Tibial nerve (tissue), 4 donors: Measurements from ENCODE around the gene SH3BP2. TPM values are rescaled to one million over a fixed set of nuclear protein-coding genes. Genes with fewer than 3 reads are reported as not detected.

Source experiments
- DNase-seq, 2 donors: peaks; one replicate each; pipeline ENCODE4 v3.0.0-alpha.2; 2019; ENCODE audit warnings: low spot score in 2 of 2
- H3K27ac ChIP-seq, 4 donors: fragments of 200-600 bp; sonication (generic) in 3 of 4; one replicate each; pipeline ENCODE4 v1.5.1; 2017 to 2019; ENCODE audit warnings: mild to moderate bottlenecking in 1 of 4
- H3K27me3 ChIP-seq, 2 donors: fragments of 200-600 bp; sonication (generic) in 1 of 2; one replicate each; pipeline versions ENCODE4 v1.5.1 to v1.6.0; 2017 to 2019
- H3K36me3 ChIP-seq, 3 donors: fragments of 200-600 bp; sonication (generic); one replicate each; pipeline ENCODE4 v1.5.1; 2018 to 2019
- H3K4me1 ChIP-seq, 4 donors: fragments of 200-600 bp; sonication (generic) in 3 of 4; one replicate each; pipeline ENCODE4 v1.5.1; 2017 to 2019
- H3K4me3 ChIP-seq, 4 donors: fragments of 200-600 bp; sonication (generic) in 3 of 4; one replicate each; pipeline ENCODE4 v1.5.1; 2017 to 2019; ENCODE audit warnings: mild to moderate bottlenecking in 1 of 4, moderate library complexity in 1 of 4
- H3K9me3 ChIP-seq, 4 donors: fragments of 200-600 bp; sonication (generic) in 3 of 4; one replicate each; pipeline ENCODE4 v1.5.1; 2017 to 2019
- CTCF ChIP-seq, 5 experiments: fragments of 200-600 bp in 3 of 5; fragments of 450-650 bp in 2 of 5; sonication (generic) in 3 of 5; IDR thresholded peaks; one replicate each; pipeline ENCODE4 v1.5.1; 2016 to 2019; ENCODE audit warnings: antibody characterized with exemption in 5 of 5, mild to moderate bottlenecking in 3 of 5, moderate library complexity in 2 of 5
- EP300 ChIP-seq, 2 donors: sonication (generic); formaldehyde crosslinking; IDR thresholded peaks; one replicate each; pipeline ENCODE4 v1.6.1; 2017; ENCODE audit warnings: antibody characterized with exemption in 2 of 2, mild to moderate bottlenecking in 1 of 2
- POLR2A ChIP-seq, 2 donors: fragments of 450-650 bp; IDR thresholded peaks; one replicate each; pipeline ENCODE4 v1.6.1; 2017; ENCODE audit warnings: antibody characterized with exemption in 2 of 2, mild to moderate bottlenecking in 2 of 2, moderate library complexity in 2 of 2
- WGBS, 2 donors: methylation state at CpG; one replicate each; pipeline ENCODE4 v1.1.5; 2018; 5-methylcytosine and 5-hydroxymethylcytosine counted together
- total RNA-seq, 4 donors: library from RNA; depleted of rRNA; stranded (reverse); fragments of >200 nt; gene quantifications; one replicate each; pipeline ENCODE4 v1.1.0, GENCODE V29; 2016

SH3BP2 gene
- total RNA-seq, 4 donors from 2014 or later: 70.5 to 161 (median 77.8) TPM

DNA sequence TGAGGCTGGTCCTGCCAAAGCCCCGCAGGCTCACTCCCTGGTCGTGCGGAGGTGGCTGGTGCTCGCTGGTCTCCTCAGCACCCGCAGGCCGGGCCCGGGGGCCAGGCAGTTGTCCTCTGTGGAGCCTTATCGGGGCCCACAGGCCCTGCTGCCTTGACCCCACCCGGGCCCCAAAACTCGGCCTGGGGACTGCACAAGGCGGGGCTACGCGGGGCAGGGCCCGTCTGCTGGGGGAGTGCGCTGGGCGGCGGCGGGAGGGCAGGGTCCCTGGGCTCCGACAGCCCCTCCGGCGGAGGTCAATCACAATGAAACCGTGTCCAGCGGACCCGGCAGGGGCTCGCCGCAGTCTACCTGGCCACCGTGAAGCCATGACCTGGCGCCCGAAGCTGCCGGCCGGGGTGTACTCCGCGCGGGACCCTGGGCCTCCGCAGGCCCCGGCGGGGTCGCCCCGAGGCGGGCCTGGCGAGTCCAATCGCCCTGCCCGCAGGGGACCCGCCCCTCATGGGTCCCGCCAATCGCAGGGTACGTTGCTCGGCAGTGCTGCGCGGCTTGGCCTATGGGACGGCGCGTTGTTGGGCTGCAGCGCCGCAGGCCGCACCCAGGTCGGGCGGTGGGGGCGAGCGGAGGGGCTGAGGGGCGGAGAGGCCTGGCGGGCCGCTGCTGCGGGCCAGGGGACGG lies 50.5 kb downstream of the SH3BP2 start, which contains the start of gene ADD1:
Gene ADD1 (plus strand): TSS at position 582 of the 678 bp plus-strand sequence. CDS start 32,072 bp downstream, outside the sequence.
- Histone ChIP-seq H3K27me3 (no peaks in the 10 kb centered on the region), H3K4me3 (peak within 1 kb of the TSS; percentile 74 to 94 (median 88)), H3K36me3 (no peaks in the 10 kb centered on the region), H3K27ac (peak within 1 kb of the TSS; percentile 87 to 98 (median 96)), H3K9me3 (no peaks in the 10 kb centered on the region), H3K4me1 (peaks cover 0 to 51% (median 32%) of the 10 kb centered on the region in 4 donors)
- peak in 1 of 2 donors; percentile 91 for TF ChIP-seq EP300 (IDR thresholded peaks at IDR 0.05)
- TF ChIP-seq POLR2A (IDR thresholded peaks at IDR 0.05): peak; percentile 58 to 90
- TF ChIP-seq CTCF (IDR thresholded peaks at IDR 0.05): peak in 2 of 5 experiments; percentile 35 to 40
- 0 to 1% methylated on average over 22 to 30 of the region's 65 CpGs for WGBS, 2 donors
- DNase-seq: peak; percentile 87 to 94

GRCh38 chr4:2843941-2844584 lies 51.2 kb downstream of the SH3BP2 start:
- TF ChIP-seq EP300 (IDR thresholded peaks at IDR 0.05) (no peak), POLR2A (IDR thresholded peaks at IDR 0.05) (no peak), CTCF (IDR thresholded peaks at IDR 0.05) (no peak)
- DNase-seq: no peak
- Histone ChIP-seq H3K9me3 (no peaks in the 10 kb centered on the region), H3K4me1 (peaks cover 0 to 52% (median 35%) of the 10 kb centered on the region in 4 donors), H3K27ac (peak overlapping the region; percentile 87 to 98 (median 96)), H3K27me3 (no peaks in the 10 kb centered on the region), H3K36me3 (no peaks in the 10 kb centered on the region), H3K4me3 (peak overlapping the region; percentile 74 to 94 (median 88))
- 0% methylated on average over 27 to 35 of the region's 74 CpGs for WGBS, 2 donors

DNA sequence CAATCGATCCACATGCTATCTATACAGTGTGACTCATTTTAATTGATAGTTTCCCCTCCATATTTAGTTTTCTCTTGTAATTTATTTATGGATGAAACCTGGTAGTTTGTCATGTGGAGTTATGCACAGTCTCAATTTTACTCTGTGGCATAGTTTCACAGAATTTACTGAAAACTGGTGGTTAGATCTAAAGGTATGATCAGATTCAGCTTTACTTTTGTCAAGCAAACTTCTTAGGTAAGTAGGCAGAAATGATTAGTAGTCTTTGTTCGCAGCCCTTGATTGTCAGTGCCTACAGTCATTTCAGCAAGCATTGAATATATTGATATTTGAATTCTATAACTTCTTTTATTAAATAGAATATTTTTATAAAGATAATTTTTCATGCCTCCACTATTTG lies 53.3 kb downstream of the SH3BP2 start:
- no peak for TF ChIP-seq CTCF (IDR thresholded peaks at IDR 0.05)
- no peak for TF ChIP-seq EP300 (IDR thresholded peaks at IDR 0.05)
- TF ChIP-seq POLR2A (IDR thresholded peaks at IDR 0.05): no peak
- WGBS, 2 donors: 73 to 79% methylated on average over 2 of the region's 2 CpGs
- Histone ChIP-seq H3K27ac (no peak overlapping the region), H3K9me3 (no peaks in the 10 kb centered on the region), H3K4me3 (no peak overlapping the region), H3K4me1 (peaks cover 0 to 71% (median 51%) of the 10 kb centered on the region in 4 donors), H3K27me3 (no peaks in the 10 kb centered on the region), H3K36me3 (no peaks in the 10 kb centered on the region)
- DNase-seq: no peak

- no peaks in the 10 kb centered on the region for H3K9me3 ChIP-seq
- H3K4me3 ChIP-seq: no peak overlapping the region
- WGBS, 2 donors: 86% methylated on average over 11 of the region's 11 CpGs
- DNase-seq: no peak
- H3K27ac ChIP-seq: peak overlapping the region in 2 of 4 donors; percentile 24 to 42
- H3K4me1 ChIP-seq: peaks cover 0 to 82% (median 61%) of the 10 kb centered on the region in 4 donors
- TF ChIP-seq POLR2A (IDR thresholded peaks at IDR 0.05): no peak
- no peak for TF ChIP-seq EP300 (IDR thresholded peaks at IDR 0.05)
- no peak for TF ChIP-seq CTCF (IDR thresholded peaks at IDR 0.05)
- no peaks in the 10 kb centered on the region for H3K27me3 ChIP-seq
- no peaks in the 10 kb centered on the region for H3K36me3 ChIP-seq
These were observed 54.5 kb downstream of the SH3BP2 start for GRCh38 chr4:2847302-2847871.
